Keratinocyte (primary cell): ENCODE results near the gene DNAH10.

Source experiments
- EZH2 ChIP-seq: IDR thresholded peaks from one replicate; pipeline ENCODE4 v1.6.1; 2012; ENCODE audit warnings: inconsistent platforms, mild to moderate bottlenecking, low read length, moderate library complexity
- TF ChIP-seq, protein P1 (sequence below), 3 experiments: IDR thresholded peaks in 1 of 3; conservative IDR thresholded peaks in 1 of 3; optimal IDR thresholded peaks in 1 of 3; 2 replicates in 2 of 3; 3 replicates in 1 of 3; pipeline versions ENCODE3 to v1.5.1; 2011; ENCODE audit warnings: low read length in 3 of 3, mild to moderate bottlenecking in 3 of 3, moderate library complexity in 2 of 3, control low read depth in 1 of 3, inconsistent platforms in 1 of 3; ENCODE audit not compliant: insufficient read depth in 2 of 3; ENCODE audit errors: extremely low read depth in 1 of 3

DNA sequence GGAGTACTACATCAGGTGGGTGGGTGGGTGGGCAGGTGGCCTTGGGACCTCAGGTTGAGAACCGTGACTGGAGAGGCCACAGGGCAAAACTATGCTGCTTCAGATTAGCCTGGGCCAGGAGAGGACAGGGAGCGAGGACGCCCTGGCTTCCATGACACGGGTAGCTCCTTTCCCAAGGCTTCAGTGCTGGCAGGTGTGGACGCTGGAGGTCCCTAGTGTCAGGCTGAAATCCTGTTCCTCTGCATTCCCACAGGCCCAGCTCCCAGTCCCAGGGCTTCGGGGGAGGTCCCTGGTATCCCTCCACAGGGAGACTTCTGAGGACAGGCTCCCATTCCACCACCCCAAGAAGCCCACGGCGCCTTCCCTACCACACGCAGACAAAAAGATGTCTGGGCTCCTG lies 178.9 kb downstream of the DNAH10 start:
- no peak for TF ChIP-seq EZH2
- TF ChIP-seq, protein P1, sequence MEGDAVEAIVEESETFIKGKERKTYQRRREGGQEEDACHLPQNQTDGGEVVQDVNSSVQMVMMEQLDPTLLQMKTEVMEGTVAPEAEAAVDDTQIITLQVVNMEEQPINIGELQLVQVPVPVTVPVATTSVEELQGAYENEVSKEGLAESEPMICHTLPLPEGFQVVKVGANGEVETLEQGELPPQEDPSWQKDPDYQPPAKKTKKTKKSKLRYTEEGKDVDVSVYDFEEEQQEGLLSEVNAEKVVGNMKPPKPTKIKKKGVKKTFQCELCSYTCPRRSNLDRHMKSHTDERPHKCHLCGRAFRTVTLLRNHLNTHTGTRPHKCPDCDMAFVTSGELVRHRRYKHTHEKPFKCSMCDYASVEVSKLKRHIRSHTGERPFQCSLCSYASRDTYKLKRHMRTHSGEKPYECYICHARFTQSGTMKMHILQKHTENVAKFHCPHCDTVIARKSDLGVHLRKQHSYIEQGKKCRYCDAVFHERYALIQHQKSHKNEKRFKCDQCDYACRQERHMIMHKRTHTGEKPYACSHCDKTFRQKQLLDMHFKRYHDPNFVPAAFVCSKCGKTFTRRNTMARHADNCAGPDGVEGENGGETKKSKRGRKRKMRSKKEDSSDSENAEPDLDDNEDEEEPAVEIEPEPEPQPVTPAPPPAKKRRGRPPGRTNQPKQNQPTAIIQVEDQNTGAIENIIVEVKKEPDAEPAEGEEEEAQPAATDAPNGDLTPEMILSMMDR (optimal IDR thresholded peaks at IDR 0.05 in 1 of 3, IDR thresholded peaks at IDR 0.05 in 1 of 3, conservative IDR thresholded peaks at IDR 0.05 in 1 of 3; ENCODE audit: extremely low read depth in 1 of 3, insufficient read depth in 2 of 3, low read length in 3 of 3): no peak
